ENCODE data around the gene CRHBP.
"Not testable (repeated sequence)": the region's sequence is repeated elsewhere in the genome, so short reads cannot be mapped to it uniquely, and the experiment has no call there.

CRHBP gene

GRCh38 chr5:76952795-76953536, at the start of gene CRHBP:
Gene CRHBP, plus strand, starts transcription at chr5:76953045. Its CDS starts 90 bp downstream, at chr5:76953135.
- DNase-seq (ENCODE audit: low spot score) = peak; percentile 48

- no peak for DNase-seq (ENCODE audit: low spot score)
Observed at GRCh38 chr5:76908166-76908565, 44.7 kb upstream of the CRHBP start.

- DNase-seq (ENCODE audit: low spot score) = not testable (repeated sequence)
Observed at GRCh38 chr5:76910344-76910933, 42.4 kb upstream of the CRHBP start.

- not testable (repeated sequence) for DNase-seq (ENCODE audit: low spot score)
Observed at GRCh38 chr5:76914671-76915070, 38.2 kb upstream of the CRHBP start.

GRCh38 chr5:76918539-76918938, 34.3 kb upstream of the CRHBP start:
- DNase-seq (ENCODE audit: low spot score) = no peak

GRCh38 chr5:76920491-76920890, 32.4 kb upstream of the CRHBP start:
- no peak for DNase-seq (ENCODE audit: low spot score)

GRCh38 chr5:76926329-76927105, 26.3 kb upstream of the CRHBP start:
- no peak for DNase-seq (ENCODE audit: low spot score)

GRCh38 chr5:76927961-76928360, 24.9 kb upstream of the CRHBP start:
- DNase-seq (ENCODE audit: low spot score) = no peak

- no peak for DNase-seq (ENCODE audit: low spot score)
Observed at GRCh38 chr5:76930083-76930482, 22.8 kb upstream of the CRHBP start.

GRCh38 chr5:76938177-76938576, 14.7 kb upstream of the CRHBP start:
- DNase-seq (ENCODE audit: low spot score) = no peak

GRCh38 chr5:76941000-76941399, 11.8 kb upstream of the CRHBP start:
- DNase-seq (ENCODE audit: low spot score) = no peak

GRCh38 chr5:76941442-76941841, 11.4 kb upstream of the CRHBP start:
- DNase-seq (ENCODE audit: low spot score) = no peak

- DNase-seq (ENCODE audit: low spot score) = no peak
Observed at GRCh38 chr5:76942581-76942980, 10.3 kb upstream of the CRHBP start.

- DNase-seq (ENCODE audit: low spot score) = no peak
Observed at GRCh38 chr5:76943006-76943405, 9.8 kb upstream of the CRHBP start.

- no peak for DNase-seq (ENCODE audit: low spot score)
Observed at GRCh38 chr5:76944638-76945037, 8.2 kb upstream of the CRHBP start.

GRCh38 chr5:76945238-76945637, 7.6 kb upstream of the CRHBP start:
- not testable (repeated sequence) for DNase-seq (ENCODE audit: low spot score)

- DNase-seq (ENCODE audit: low spot score) = no peak
Observed at GRCh38 chr5:76946090-76946489, 6.8 kb upstream of the CRHBP start.

- no peak for DNase-seq (ENCODE audit: low spot score)
Observed at GRCh38 chr5:76947082-76947503, 5.8 kb upstream of the CRHBP start.

- peak; percentile 61 for DNase-seq (ENCODE audit: low spot score)
Observed at GRCh38 chr5:76953551-76954382, 922 bp downstream of the CRHBP start.

GRCh38 chr5:76954383-76954763, 1.5 kb downstream of the CRHBP start:
- peak; percentile 41 for DNase-seq (ENCODE audit: low spot score)

- DNase-seq (ENCODE audit: low spot score) = no peak
Observed at GRCh38 chr5:76956033-76956432, 3.2 kb downstream of the CRHBP start.
